ENCODE results near the gene NELL1. TPM values are rescaled to one million over a fixed set of nuclear protein-coding genes. Genes with fewer than 3 reads are reported as not detected.
"Not testable (repeated sequence)": the region's sequence is repeated elsewhere in the genome, so short reads cannot be mapped to it uniquely, and the experiment has no call there.

The NELL1 gene
- total and polyA plus RNA-seq, 2 donors: 0.37 to 5.4 TPM

DNA sequence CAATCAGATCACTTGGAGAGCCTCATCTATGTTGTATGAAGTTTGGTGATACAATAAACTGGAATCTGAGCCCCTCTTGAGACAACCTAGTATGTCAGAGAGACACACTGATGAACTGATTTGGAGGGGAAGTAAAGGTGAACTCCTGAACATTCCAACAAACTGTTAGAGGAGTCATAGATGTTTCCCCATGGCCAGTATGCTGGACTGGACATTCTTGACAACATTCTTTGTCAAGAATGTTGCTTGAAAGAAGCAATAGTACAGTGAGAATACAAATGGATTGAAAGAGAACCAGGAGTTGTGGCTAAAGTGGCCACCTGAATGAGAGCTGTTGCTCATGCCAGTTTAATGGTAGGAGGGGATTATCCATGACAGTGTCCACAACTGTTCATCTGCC is 588.1 kb downstream of the NELL1 start:
- DNase-seq (ENCODE audit: extremely low spot score): no peak
- no peaks in the 10 kb centered on the region for H3K36me3 ChIP-seq (ENCODE audit: insufficient read depth)
- no peak overlapping the region for H3K27ac ChIP-seq (ENCODE audit: low read depth)
- no peak overlapping the region for H3K4me3 ChIP-seq (ENCODE audit: low read depth, low read length)
- no peaks in the 10 kb centered on the region for H3K4me1 ChIP-seq (ENCODE audit: insufficient read depth)

DNA sequence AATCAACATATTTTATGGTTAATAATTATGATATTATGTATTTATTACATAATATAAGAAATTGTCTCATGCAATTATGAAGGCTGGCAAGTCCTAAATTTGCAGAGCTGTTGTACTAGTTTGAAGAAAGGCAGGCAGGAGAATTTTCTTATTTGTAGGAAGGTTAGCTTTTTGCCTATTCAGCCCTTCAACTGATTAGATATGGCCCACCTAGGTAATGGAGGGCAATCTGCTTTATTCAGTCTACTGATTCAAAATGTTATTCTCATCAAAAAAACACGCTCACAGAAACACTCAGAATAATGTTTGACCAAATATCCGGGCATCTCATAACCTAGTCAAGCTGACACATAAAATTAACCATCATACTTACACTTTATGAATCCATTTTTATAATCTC is 589.0 kb downstream of the NELL1 start:
- no peak for DNase-seq (ENCODE audit: extremely low spot score)
- Histone ChIP-seq H3K4me3 (ENCODE audit: low read depth, low read length) (no peak overlapping the region), H3K4me1 (ENCODE audit: insufficient read depth) (no peaks in the 10 kb centered on the region), H3K27ac (ENCODE audit: low read depth) (no peak overlapping the region), H3K36me3 (ENCODE audit: insufficient read depth) (no peaks in the 10 kb centered on the region)
- WGBS: 71% methylated on average over 2 of the region's 2 CpGs

DNA sequence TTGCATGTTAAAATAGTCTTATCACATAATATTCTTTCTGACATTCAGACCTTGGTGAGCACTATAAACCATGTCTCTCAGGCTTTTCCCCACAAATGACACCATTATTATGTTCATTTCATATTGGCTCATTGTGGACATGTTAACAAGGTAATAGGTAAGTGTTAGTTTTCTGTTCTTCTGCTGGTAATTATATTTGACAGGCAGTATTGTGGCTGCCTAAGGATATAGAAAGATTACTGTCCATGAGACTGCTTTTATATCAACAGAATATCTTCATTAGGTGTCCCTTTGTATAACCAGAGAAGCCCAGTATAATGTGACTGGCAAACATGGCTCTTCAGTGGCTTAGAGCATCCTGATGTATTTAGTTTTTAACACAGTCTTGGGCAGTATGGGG is 590.7 kb downstream of the NELL1 start:
- H3K4me1 ChIP-seq (ENCODE audit: insufficient read depth): no peaks in the 10 kb centered on the region

DNA sequence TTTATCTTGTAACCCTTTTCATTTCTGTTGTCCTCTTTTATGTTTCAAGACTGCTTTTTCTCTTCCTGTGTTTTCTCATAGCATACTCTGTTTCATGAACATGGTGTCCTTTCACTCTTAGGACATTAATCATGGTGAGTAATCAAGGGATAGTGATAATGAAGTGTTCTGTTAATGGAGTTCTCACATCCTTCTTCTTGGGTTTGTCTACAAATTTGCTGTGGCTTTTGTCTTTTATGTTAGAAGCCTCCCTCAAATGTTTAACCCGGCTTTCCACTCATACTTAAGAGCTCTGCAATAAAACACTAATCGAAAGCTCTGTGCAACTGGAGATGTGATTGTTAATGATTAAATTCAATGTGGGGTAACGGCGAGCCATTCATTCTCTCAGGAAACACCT is 593.6 kb downstream of the NELL1 start:
- 70% methylated on average over 4 of the region's 4 CpGs for WGBS
- no peak for DNase-seq (ENCODE audit: extremely low spot score)
- Histone ChIP-seq H3K36me3 (ENCODE audit: insufficient read depth) (no peaks in the 10 kb centered on the region), H3K4me3 (ENCODE audit: low read depth, low read length) (no peak overlapping the region), H3K27ac (ENCODE audit: low read depth) (no peak overlapping the region), H3K4me1 (ENCODE audit: insufficient read depth) (no peaks in the 10 kb centered on the region)

More for the DNA sequence above, 590.7 kb downstream of the NELL1 start:
- H3K4me3 ChIP-seq (ENCODE audit: low read depth, low read length): no peak overlapping the region
- no peak for DNase-seq (ENCODE audit: extremely low spot score)
- no peaks in the 10 kb centered on the region for H3K36me3 ChIP-seq (ENCODE audit: insufficient read depth)
- H3K27ac ChIP-seq (ENCODE audit: low read depth): no peak overlapping the region

DNA sequence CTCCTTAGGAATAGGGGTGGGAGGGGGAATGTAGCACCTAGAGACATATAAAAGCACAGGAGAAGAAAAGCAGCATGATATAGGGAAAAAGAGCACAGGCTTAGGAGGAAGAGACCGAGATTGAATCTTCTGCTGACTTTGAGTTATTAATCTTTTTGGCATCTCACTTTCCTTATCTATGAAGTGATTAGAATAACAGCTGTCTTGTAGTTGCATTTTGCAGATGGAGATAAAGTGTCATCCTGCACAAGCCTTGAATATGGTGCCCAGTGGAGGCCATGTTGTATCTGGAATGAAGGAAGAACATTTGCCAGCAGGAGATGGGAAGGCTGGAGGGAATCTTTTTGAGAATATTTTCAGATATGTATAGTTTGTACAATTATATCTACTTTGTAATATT is 594.7 kb downstream of the NELL1 start:
- 29% methylated on average over 1 of the region's 1 CpG for WGBS
- Histone ChIP-seq H3K4me1 (ENCODE audit: insufficient read depth) (no peaks in the 10 kb centered on the region), H3K36me3 (ENCODE audit: insufficient read depth) (no peaks in the 10 kb centered on the region), H3K4me3 (ENCODE audit: low read depth, low read length) (no peak overlapping the region), H3K27ac (ENCODE audit: low read depth) (no peak overlapping the region)
- DNase-seq (ENCODE audit: extremely low spot score): no peak

DNA sequence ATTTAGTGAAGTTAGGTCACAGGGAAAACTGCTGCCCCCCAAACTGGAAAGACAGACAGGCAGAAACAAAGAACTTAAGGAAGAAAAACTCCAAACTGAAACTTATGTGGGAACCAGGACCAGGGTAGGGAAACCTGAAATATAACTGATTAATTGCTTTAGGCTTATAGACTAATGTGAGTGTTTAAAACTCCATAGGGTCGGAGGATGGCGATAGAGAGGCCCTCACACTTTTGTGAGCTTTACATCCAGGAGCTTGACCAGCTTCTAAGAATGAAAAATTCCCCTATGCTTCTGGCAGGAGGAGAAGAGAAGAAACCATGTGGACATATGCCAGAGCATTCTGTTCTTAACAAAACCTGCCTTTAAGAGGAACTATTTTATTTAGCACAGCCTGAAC is 598.6 kb downstream of the NELL1 start:
- no peak for DNase-seq (ENCODE audit: extremely low spot score)
- Histone ChIP-seq H3K4me1 (ENCODE audit: insufficient read depth) (no peaks in the 10 kb centered on the region), H3K27ac (ENCODE audit: low read depth) (no peak overlapping the region), H3K4me3 (ENCODE audit: low read depth, low read length) (no peak overlapping the region), H3K36me3 (ENCODE audit: insufficient read depth) (no peaks in the 10 kb centered on the region)
- WGBS: 49% methylated on average over 2 of the region's 2 CpGs

DNA sequence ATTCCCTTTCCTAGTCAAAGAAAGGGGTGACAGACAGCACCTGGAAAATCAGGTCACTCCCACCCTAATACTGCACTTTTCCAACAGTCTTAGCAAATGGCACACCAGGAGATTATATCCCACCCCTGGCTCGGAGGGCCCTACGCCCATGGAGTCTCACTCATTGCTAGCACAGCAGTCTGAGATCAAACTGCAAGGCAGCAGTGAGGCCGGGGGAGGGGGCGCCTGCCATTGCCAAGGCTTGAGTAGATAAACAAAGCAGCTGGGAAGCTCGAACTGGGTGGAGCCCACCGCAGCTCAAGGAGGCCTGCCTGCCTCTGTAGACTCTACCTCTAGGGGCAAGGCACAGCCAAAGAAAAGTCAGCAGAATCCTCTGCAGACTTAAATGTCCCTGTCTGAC is 602.8 kb downstream of the NELL1 start:
- DNase-seq (ENCODE audit: extremely low spot score); H3K36me3 ChIP-seq (ENCODE audit: insufficient read depth); H3K4me1 ChIP-seq (ENCODE audit: insufficient read depth); H3K27ac ChIP-seq (ENCODE audit: low read depth); H3K4me3 ChIP-seq (ENCODE audit: low read depth, low read length): not testable (repeated sequence)
- 77% methylated on average over 6 of the region's 6 CpGs for WGBS

DNA sequence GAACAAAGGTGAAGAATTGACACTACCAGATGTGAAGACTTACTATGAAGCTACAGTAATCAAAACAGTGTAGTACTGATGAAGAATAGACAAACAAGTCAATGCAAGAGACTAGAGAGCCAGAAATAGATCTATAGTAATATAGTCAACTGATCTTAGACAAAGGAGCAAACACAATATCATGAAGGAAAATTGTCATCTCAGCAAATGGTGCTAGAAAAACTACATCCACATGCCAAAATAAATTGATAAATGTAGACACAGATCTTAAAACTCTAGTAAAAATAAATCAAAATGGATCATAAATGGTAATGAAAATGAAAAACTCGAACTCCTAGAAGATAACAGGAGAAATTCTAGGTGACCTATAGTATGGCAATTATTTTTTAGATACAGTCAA is 609.5 kb downstream of the NELL1 start:
- Histone ChIP-seq H3K4me3 (ENCODE audit: low read depth, low read length) (no peak overlapping the region), H3K36me3 (ENCODE audit: insufficient read depth) (no peaks in the 10 kb centered on the region), H3K27ac (ENCODE audit: low read depth) (no peak overlapping the region), H3K4me1 (ENCODE audit: insufficient read depth) (no peaks in the 10 kb centered on the region)
- WGBS: 69% methylated on average over 1 of the region's 1 CpG
- no peak for DNase-seq (ENCODE audit: extremely low spot score)

DNA sequence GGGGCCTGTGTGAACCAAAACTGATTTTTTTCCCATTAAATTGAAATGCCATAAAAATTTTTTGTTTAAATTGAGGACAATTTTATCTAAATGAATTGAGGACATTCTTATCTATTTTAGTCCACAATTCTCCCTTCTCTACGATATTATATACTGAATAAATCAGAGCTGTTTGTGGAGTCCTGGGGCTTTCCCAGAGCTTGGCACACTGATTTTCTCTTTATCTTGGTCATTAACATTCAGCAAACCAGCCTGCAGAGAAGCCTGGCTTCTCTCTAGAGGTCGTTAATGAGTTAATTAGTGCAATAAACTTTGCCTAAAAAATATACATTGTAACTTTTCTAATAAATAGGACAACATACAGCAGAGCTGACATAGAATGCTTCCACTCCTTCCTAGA is 615.7 kb downstream of the NELL1 start:
- WGBS: 13% methylated on average over 2 of the region's 2 CpGs
- Histone ChIP-seq H3K36me3 (ENCODE audit: insufficient read depth) (no peaks in the 10 kb centered on the region), H3K4me1 (ENCODE audit: insufficient read depth) (no peaks in the 10 kb centered on the region), H3K4me3 (ENCODE audit: low read depth, low read length) (no peak overlapping the region), H3K27ac (ENCODE audit: low read depth) (no peak overlapping the region)
- DNase-seq (ENCODE audit: extremely low spot score): no peak

DNA sequence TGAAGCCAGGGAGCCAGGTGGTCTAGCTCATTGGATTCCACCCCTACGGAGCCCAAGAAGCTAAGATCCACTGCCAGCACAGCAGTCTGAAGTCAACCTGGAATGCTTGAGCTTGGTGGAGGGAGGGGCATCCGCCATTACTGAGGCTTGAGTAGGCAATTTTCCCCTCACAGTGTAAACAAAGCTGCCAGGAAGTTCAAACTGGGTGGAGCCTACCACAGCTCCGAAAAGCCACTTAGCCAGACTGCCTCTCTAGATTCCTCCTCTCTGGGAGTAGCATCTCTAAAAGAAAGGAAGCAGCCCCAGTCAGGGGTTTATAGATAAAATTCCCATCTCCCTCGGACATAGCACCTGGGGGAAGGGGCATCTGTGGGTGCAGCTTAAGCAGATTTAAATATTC is 620.3 kb downstream of the NELL1 start:
- no peak for DNase-seq (ENCODE audit: extremely low spot score)
- H3K4me3 ChIP-seq (ENCODE audit: low read depth, low read length): no peak overlapping the region
- no peaks in the 10 kb centered on the region for H3K36me3 ChIP-seq (ENCODE audit: insufficient read depth)
- no peaks in the 10 kb centered on the region for H3K4me1 ChIP-seq (ENCODE audit: insufficient read depth)
- H3K27ac ChIP-seq (ENCODE audit: low read depth): no peak overlapping the region
- WGBS: 64% methylated on average over 4 of the region's 4 CpGs

DNA sequence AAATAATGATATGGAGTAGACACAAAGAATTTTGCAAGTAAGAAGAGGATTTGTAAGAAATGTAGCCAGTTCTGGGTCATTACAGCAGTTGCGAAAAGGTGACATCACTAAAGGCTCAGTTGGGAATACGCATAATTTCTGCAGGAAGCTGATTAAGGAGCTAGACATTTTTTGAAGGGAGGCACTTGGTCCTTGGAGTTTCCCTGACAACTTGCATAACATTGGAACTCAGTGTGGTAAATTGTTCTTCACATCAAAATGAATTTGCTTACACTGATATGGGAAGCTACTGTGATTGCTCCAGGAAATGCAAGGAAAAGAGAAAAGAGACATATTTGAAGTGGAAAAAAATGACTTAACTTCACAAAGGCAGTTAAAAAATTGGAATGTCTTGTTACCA is 626.1 kb downstream of the NELL1 start:
- Histone ChIP-seq H3K4me1 (ENCODE audit: insufficient read depth) (no peaks in the 10 kb centered on the region), H3K36me3 (ENCODE audit: insufficient read depth) (no peaks in the 10 kb centered on the region), H3K27ac (ENCODE audit: low read depth) (no peak overlapping the region), H3K4me3 (ENCODE audit: low read depth, low read length) (no peak overlapping the region)
- 84% methylated on average over 2 of the region's 2 CpGs for WGBS
- no peak for DNase-seq (ENCODE audit: extremely low spot score)

DNA sequence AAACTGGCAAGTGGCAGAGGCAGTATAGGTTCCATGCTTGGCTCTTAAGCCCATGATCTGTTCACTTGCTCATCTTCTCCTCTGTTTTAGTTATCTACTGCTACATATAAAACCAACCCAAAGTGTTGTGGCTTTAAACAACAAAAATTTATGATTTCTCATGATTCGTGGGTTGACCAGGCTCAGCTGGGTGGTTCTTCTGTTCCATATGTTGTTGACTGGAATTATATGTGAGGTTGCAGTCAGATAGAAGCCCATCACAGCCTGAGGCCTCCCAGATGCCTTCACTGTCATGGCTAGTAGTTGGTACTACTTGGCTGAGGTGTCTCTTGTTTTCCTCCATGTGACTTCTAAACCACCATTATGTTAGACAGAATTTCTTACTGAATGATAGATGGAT is 632.6 kb downstream of the NELL1 start:
- Histone ChIP-seq H3K4me1 (ENCODE audit: insufficient read depth) (no peaks in the 10 kb centered on the region), H3K36me3 (ENCODE audit: insufficient read depth) (no peaks in the 10 kb centered on the region), H3K27ac (ENCODE audit: low read depth) (no peak overlapping the region), H3K4me3 (ENCODE audit: low read depth, low read length) (no peak overlapping the region)
- no peak for DNase-seq (ENCODE audit: extremely low spot score)
- WGBS: 88% methylated on average over 1 of the region's 1 CpG

DNA sequence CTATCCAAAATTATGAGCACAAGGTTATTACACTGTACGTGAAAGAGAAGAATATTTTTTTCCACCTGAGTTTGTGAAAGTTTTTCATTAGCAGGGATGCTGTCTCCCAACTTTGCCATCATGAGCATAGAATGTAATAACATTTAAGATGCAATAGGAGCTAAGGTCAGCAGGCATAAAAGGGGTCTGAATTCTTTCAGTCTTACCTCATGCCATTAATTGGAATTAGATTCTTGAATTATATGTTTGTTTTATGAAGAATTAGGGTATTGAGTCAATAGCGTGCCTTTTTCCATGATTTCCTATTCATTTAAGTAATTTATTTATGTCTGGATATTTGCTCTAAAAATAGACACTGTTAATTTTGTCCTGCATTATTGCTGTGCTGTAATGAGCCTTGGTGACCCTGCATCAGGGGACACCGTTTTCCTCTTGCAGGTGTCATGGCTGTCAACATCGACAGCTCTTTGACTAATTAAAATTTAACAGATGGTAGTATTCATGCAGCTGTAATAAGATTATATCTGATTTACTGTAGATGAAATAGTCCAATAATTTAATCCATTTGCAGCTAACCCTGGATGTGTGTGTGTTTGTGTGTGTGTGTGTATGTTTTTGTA is 637.5 kb downstream of the NELL1 start:
- Histone ChIP-seq H3K4me1 (ENCODE audit: insufficient read depth) (no peaks in the 10 kb centered on the region), H3K4me3 (ENCODE audit: low read depth, low read length) (no peak overlapping the region), H3K27ac (ENCODE audit: low read depth) (no peak overlapping the region), H3K36me3 (ENCODE audit: insufficient read depth) (no peaks in the 10 kb centered on the region)
- no peak for DNase-seq (ENCODE audit: extremely low spot score)
- 70% methylated on average over 4 of the region's 4 CpGs for WGBS

DNA sequence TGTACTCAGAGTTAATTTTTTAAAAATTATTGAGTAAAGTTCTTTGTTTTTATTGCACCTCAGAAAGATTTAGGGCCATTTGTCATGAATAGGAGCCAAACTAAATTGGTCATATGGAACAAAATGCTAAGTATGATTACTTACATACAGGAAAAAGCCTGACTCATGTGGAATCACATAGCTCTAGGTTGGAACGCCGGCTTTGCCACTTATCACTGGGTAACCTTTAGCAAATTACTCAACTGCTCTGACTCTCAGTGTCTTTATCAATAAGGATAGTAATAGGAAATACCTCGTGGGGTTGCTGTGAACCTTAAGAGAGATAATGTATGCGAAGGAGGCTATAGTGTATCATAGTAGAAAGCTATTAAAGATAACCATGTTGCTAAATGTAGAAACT is 638.5 kb downstream of the NELL1 start:
- Histone ChIP-seq H3K4me1 (ENCODE audit: insufficient read depth) (no peaks in the 10 kb centered on the region), H3K4me3 (ENCODE audit: low read depth, low read length) (no peak overlapping the region), H3K27ac (ENCODE audit: low read depth) (no peak overlapping the region), H3K36me3 (ENCODE audit: insufficient read depth) (no peaks in the 10 kb centered on the region)
- 33% methylated on average over 4 of the region's 4 CpGs for WGBS
- no peak for DNase-seq (ENCODE audit: extremely low spot score)

DNA sequence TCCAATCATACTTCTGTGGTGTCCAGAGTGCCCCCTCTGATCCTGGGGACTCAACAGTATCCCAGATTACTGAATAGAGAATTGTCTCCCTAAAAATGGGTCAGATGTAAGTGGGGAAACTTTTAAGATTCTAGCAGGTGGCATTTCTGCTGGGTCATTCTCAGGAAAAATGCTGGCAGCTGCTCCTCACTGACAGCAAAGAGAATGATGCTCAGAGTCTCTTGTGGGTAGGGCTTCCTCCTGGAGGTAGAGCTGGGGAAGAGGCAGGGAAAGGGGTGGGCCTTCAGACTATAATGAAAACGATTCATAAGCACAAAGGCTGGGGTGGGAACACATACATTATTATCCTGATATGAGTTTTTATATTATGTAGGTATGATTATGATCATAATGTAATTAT is 647.2 kb downstream of the NELL1 start:
- no peak overlapping the region for H3K27ac ChIP-seq (ENCODE audit: low read depth)
- 34% methylated on average over 1 of the region's 1 CpG for WGBS
- H3K36me3 ChIP-seq (ENCODE audit: insufficient read depth): no peaks in the 10 kb centered on the region
- DNase-seq (ENCODE audit: extremely low spot score): no peak
- no peak overlapping the region for H3K4me3 ChIP-seq (ENCODE audit: low read depth, low read length)
- H3K4me1 ChIP-seq (ENCODE audit: insufficient read depth): no peaks in the 10 kb centered on the region
